SK-N-SH treated with all-trans-retinoic acid at 6 μM for 48 hours (cell line): ENCODE measurements around the gene KLK5.

Source experiments
- ARNTL ChIP-seq: fragments of 450-650 bp; formaldehyde crosslinking; IDR thresholded peaks from 2 replicates; pipeline ENCODE4 v1.5.0; 2020; ENCODE audit warnings: low read depth, mild to moderate bottlenecking, moderate library complexity, borderline replicate concordance
- CSDC2 ChIP-seq: fragments of 250-450 bp; sonication (Bioruptor Pico); IDR thresholded peaks from 2 replicates; pipeline ENCODE4 v1.5.0; 2020; ENCODE audit warnings: mild to moderate bottlenecking, moderate library complexity
- ESRRG ChIP-seq: fragments of 250-450 bp; sonication (Bioruptor Pico); IDR thresholded peaks from 2 replicates; pipeline ENCODE4 v1.6.1; 2021; ENCODE audit warnings: mild to moderate bottlenecking
- GLIS3 ChIP-seq: fragments of 250-450 bp; sonication (Bioruptor Pico); IDR thresholded peaks from 2 replicates; pipeline ENCODE4 v1.5.0; 2020; ENCODE audit warnings: mild to moderate bottlenecking, moderate library complexity
- OSR1 ChIP-seq: fragments of 250-450 bp; sonication (Bioruptor Pico); IDR thresholded peaks from 2 replicates; pipeline ENCODE4 v1.8.0; 2022; ENCODE audit warnings: moderate library complexity, mild to moderate bottlenecking, inconsistent platforms
- PPARA ChIP-seq: fragments of 250-450 bp; sonication (Bioruptor Pico); IDR thresholded peaks from 2 replicates; pipeline ENCODE4 v1.5.0; 2020; ENCODE audit warnings: mild to moderate bottlenecking, borderline replicate concordance
- RARB ChIP-seq: fragments of 250-450 bp; sonication (Bioruptor Pico); IDR thresholded peaks from 2 replicates; pipeline ENCODE4 v1.8.0; 2021; ENCODE audit warnings: mild to moderate bottlenecking, moderate library complexity
- TCF4 ChIP-seq: fragments of 250-450 bp; sonication (Bioruptor Pico); IDR thresholded peaks from 2 replicates; pipeline ENCODE4 v1.8.0; 2021; ENCODE audit warnings: mild to moderate bottlenecking, moderate library complexity, borderline replicate concordance
- ZFP30 ChIP-seq: fragments of 450-650 bp; formaldehyde crosslinking; IDR thresholded peaks from 2 replicates; pipeline ENCODE4 v1.5.0; 2022; ENCODE audit warnings: mild to moderate bottlenecking, moderate library complexity
- ZNF8 ChIP-seq: fragments of 450-650 bp; formaldehyde crosslinking; IDR thresholded peaks from 2 replicates; pipeline ENCODE4 v1.5.0; 2020; ENCODE audit warnings: mild to moderate bottlenecking, moderate library complexity
- TF ChIP-seq, protein P1 (sequence below): fragments of 250-450 bp; sonication (Bioruptor Pico); IDR thresholded peaks from 2 replicates; pipeline ENCODE4 v1.5.1; 2021; ENCODE audit warnings: mild to moderate bottlenecking, moderate library complexity
- TF ChIP-seq, protein P2 (sequence below): fragments of 250-450 bp; sonication (Bioruptor Pico); IDR thresholded peaks from 2 replicates; pipeline ENCODE4 v1.8.0; 2020; ENCODE audit warnings: mild to moderate bottlenecking, moderate library complexity, borderline replicate concordance

DNA sequence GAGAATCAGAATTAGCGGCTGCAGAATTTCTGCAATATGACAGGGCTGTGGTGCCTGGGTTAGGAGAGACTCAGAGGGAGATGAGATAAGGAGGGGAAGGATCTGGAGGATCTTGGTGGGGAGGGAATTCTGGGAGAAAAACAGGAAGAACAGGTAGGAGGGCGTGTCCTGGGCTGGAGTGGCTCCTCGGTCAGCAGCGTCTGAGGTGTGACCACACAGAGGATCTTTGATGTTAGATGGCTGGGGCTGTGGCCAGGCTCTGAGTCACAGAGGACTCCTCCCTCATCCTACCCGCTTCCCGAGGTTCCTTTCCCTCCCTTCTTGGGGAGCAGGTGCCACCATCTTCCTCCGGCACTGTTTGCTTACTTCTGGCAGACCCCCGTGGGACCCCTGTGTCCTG, 22.9 kb upstream of the KLK5 start:
- TF ChIP-seq ESRRG (CRISPR knock-in tag) (no peak), GLIS3 (no peak), ZFP30 (CRISPR knock-in tag) (no peak), ARNTL (CRISPR knock-in tag) (no peak), TCF4 (CRISPR knock-in tag) (no peak), RARB (CRISPR knock-in tag) (no peak), PPARA (CRISPR knock-in tag) (no peak), ZNF8 (CRISPR knock-in tag) (no peak), OSR1 (CRISPR knock-in tag) (no peak), CSDC2 (CRISPR knock-in tag) (no peak)
- TF ChIP-seq, protein P1, sequence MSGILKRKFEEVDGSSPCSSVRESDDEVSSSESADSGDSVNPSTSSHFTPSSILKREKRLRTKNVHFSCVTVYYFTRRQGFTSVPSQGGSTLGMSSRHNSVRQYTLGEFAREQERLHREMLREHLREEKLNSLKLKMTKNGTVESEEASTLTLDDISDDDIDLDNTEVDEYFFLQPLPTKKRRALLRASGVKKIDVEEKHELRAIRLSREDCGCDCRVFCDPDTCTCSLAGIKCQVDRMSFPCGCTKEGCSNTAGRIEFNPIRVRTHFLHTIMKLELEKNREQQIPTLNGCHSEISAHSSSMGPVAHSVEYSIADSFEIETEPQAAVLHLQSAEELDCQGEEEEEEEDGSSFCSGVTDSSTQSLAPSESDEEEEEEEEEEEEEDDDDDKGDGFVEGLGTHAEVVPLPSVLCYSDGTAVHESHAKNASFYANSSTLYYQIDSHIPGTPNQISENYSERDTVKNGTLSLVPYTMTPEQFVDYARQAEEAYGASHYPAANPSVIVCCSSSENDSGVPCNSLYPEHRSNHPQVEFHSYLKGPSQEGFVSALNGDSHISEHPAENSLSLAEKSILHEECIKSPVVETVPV = no peak
- TF ChIP-seq, protein P2, sequence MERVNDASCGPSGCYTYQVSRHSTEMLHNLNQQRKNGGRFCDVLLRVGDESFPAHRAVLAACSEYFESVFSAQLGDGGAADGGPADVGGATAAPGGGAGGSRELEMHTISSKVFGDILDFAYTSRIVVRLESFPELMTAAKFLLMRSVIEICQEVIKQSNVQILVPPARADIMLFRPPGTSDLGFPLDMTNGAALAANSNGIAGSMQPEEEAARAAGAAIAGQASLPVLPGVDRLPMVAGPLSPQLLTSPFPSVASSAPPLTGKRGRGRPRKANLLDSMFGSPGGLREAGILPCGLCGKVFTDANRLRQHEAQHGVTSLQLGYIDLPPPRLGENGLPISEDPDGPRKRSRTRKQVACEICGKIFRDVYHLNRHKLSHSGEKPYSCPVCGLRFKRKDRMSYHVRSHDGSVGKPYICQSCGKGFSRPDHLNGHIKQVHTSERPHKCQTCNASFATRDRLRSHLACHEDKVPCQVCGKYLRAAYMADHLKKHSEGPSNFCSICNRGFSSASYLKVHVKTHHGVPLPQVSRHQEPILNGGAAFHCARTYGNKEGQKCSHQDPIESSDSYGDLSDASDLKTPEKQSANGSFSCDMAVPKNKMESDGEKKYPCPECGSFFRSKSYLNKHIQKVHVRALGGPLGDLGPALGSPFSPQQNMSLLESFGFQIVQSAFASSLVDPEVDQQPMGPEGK (CRISPR knock-in tag) = no peak
